ENCODE measurements around the gene KATNB1.
A peak's percentile ranks its signal among the peaks of the same experiment; 100 is the strongest.
"Not testable (repeated sequence)": the region's sequence is repeated elsewhere in the genome, so short reads cannot be mapped to it uniquely, and the experiment has no call there.

The KATNB1 gene

DNA sequence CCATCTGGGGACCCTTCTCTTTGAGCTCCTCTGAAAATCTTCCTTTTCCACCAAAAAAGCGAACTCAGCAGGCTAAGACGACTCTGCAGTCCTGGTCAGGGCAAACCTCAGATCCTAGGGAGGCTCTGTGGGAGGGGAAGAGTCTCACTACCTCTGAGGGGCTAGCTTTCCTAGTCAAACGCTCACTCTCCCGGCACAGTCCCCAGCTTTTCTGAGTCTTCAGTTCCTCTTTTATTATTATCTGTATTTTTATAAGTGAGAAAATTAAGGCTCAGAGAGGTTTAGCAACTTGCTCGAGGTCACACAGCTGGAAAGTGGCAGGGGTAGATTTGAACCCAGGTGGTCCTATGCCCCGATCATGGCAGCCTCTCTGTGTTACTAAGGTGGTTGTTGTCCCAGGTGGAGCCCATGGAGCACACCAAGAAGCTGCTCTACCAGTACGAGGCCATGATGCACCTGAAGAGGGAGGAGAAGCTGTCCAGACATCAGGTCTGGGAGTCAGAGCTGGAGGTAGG lies 9.1 kb upstream of the KATNB1 start:
- no peak for DNase-seq

DNA sequence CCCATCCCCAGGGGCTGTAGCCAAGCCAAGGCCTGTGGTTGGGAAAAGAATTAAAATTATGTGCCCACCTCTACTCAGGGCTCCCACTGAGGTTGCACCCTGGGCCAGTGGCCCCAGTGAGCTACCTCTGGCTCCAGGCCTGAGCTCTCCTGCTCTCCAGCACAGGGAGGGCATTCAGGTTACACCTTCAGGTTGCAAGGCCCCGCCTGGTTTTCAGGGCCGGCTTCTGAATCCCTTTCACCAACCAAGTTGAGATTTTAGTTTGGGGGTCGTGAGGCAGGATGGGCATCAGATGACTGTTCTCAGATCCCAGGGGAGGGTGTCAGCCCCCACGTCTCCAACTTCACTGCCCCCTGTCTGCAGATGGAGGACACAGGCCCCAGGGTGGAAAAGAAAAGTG lies 8.0 kb upstream of the KATNB1 start:
- no peak for DNase-seq

GRCh38 chr16:57728336-57729181 lies 7.0 kb upstream of the KATNB1 start:
- DNase-seq, result no peak

DNA sequence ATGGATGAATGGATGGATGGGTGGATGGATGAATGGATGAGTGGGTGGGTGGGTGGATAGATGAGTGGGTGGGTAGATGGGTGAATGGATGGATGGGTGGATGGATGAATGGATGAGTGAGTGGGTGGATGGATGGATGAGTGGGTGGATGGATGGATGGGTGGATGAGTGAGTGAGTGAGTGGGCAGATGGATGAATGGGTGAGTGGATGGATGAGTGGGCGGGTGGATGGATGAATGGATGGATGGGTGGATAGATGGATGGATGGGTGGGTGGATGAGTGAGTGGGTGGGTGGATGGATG lies 6.4 kb upstream of the KATNB1 start:
- DNase-seq, result no peak

GRCh38 chr16:57729852-57730251 lies 5.7 kb upstream of the KATNB1 start:
- not testable (repeated sequence) for DNase-seq

GRCh38 chr16:57730771-57731730 lies 4.5 kb upstream of the KATNB1 start:
- no peak for DNase-seq

DNA sequence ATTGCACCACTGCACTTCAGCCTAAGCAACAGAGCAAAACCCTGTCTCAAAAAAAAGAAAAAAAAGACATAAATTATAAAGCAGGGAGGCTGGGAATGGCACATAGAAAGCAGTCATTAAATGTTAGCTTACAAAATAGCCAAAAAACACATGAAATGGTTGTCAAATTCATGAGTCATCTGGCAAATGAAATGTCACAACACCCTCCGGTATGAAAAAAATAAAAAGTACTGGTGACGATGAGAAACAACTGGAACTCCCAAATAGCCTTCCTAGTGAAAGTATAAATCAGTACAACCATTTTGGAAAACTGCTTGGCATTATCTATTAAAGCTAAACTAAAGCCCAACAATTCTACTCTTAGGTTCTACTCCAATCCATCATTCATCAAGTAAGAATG lies 3.5 kb upstream of the KATNB1 start:
- DNase-seq, result no peak

DNA sequence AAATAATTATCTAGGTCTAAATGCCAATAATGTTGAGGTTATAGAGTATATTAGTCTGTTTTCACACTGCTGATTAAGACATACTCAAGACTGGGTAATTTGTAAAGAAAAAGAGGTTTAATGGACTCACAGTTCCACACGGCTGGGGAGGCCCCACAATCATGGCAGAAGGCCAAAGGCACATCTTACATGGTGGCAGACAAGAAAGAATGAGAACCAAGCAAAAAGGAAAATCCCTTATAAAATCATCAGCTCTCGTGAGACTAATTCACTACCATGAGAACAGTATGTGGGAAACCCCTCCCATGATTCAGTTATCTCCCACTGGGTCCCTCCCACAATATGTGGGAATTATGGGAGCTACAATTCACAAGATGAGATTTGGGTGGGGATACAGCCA lies 2.9 kb upstream of the KATNB1 start:
- DNase-seq, result no peak

- no peak for DNase-seq
These were observed 1.2 kb upstream of the KATNB1 start for GRCh38 chr16:57734308-57734924.

- peak; percentile 94 for DNase-seq
These were observed 430 bp upstream of the KATNB1 start for GRCh38 chr16:57734925-57735754.

- no peak for DNase-seq
These were observed 1.1 kb downstream of the KATNB1 start for GRCh38 chr16:57736419-57737351.

DNA sequence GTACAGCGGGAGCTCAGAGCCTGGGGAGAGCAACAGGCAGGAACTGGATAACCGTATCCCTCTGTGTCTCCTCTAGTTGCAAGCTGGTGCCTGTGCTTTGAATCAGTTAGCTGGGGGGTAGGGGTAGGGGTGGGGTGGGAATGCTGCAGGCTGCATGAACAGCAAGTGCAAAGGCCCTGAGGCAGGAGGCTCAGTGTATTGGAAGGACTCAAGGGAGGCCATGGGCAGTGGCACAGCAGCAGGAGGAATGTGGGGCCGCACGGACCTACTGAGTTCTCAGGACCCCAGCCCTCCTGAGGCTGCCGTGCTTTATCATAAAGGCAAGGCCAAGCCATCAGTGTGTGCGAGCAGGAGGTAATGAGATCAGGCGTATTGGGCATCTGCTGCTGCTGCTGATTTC lies 3.3 kb downstream of the KATNB1 start:
- DNase-seq, result no peak

GRCh38 chr16:57739756-57740422 lies 4.3 kb downstream of the KATNB1 start:
- no peak for DNase-seq

- no peak for DNase-seq
These were observed 5.0 kb downstream of the KATNB1 start for GRCh38 chr16:57740423-57741071.

DNA sequence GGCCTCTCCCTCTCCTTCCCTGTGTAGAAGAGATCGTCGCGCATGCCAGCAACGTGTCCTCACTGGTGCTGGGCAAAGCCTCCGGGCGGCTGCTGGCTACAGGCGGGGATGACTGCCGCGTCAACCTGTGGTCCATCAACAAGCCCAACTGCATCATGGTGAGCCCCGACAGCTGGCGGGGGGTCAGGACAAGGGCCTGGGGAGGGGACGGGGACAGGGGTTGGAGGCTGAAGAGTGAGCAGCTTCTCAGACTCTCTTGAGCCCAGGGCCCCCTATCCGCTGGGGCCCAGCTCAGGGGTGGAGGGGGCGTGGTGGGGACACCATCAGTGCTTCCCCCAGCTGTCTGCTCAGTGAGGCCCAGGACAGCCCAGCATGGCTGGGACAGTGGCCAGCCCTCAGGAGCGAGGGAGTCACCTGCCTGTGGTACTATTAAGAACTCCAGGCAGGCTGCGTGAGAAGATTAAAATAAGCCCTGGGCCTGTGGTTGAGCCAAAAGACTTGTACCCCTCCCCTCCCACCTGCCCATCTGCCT lies 6.2 kb downstream of the KATNB1 start:
- no peak for DNase-seq

DNA sequence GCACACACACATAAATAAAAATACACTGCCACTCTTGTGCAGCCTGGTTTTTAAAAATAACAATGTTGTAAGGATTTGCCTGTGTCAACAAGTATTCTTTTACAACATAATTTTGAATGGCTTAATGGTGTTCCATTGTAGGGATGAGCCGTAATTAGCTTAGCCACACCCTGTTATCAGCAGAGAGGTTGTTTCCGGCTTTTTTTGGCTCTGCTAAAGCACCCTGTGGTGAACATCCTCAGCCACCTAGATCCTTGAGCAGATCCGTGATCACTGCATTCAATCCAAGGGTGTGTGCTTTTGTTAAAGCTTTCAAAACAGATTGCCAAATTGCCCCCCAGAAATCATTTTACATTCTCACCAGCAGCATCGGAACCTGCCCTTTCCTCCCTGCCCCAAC lies 7.0 kb downstream of the KATNB1 start:
- no peak for DNase-seq

DNA sequence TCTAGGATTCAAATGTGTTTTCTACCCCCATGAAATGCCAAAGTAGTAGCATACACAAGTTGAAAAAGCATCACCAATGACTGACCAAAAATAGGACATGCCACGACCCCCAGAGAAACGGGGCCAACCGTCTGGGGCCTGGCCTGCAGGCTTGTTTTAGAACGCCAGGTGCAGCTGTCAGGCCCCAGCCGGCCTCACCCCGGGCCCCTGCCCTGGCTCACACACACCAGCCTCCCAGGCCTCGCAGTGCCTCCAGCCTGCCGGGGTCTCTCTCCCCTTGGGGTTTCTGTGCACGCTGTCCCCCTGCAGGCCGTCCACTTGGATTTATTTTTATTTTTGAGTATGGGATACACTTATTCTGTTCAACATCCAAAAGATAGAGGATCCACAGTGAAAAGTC lies 7.9 kb downstream of the KATNB1 start:
- DNase-seq, result no peak

DNA sequence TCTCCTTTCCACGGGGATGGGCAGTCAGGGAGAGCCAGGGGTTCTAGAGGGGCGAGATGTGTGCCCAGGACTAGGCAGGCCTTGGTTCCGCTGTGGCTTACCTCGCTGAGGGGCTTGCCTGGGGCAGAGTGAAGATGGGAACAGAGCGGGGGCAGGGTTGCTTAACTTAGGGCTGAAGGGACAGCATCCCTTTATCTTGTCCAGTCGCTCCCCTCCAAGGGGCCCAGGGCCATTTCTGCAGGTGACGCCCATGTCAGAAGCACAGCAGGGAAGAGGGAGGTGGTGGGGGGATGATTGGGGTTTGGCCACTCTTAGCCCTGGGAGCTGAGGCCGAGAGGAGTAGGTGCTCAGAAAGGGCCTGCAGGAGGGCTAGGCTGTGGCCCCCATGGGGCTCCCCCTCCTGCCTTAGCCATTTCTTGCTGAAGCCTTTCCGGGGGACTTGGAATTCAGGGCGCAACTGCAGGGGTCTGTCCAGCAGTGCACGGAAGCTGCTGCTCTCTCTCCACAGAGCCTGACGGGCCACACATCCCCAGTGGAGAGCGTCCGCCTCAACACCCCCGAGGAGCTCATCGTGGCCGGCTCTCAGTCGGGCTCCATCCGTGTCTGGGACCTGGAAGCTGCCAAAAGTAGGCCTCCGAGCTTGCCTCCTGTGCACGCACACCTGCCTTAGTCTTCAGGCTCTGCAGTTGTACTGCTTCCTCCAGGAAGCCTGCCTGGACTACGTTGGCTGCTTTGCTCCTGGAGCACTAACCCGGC lies 8.5 kb downstream of the KATNB1 start:
- no peak for DNase-seq

DNA sequence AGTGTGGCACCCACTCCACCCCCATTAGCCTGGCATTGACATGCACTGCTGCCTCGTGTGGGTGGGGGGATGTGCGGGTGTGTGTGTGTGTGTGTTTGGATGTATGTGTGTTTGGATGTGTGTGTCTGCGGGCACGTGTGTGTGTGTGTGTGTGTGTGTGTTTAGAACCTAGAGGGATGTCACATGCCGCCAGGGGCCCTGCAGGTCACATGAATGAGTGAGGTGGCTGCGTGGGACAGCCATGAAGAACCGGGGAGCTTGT lies 9.0 kb downstream of the KATNB1 start:
- DNase-seq, result no peak

All from NCI-H187 treated with DMSO at 0.1 percent for 48 hours (cell line).